Neural progenitor cell (in vitro differentiated cells): ENCODE results near the gene TRIP13. TPM values are rescaled to one million over a fixed set of nuclear protein-coding genes. Genes with fewer than 3 reads are reported as not detected.

ENCODE experiments used
- DNase-seq: peaks from one replicate; pipeline ENCODE4 v3.0.0-alpha.2; 2016; ENCODE audit warnings: low spot score
- H2AFZ ChIP-seq: fragments of 200-600 bp; sonication (generic); replicated peaks from 2 replicates; pipeline ENCODE4 v1.6.1; 2016; ENCODE audit warnings: antibody characterized with exemption
- H3F3A ChIP-seq: fragments of 200-600 bp; sonication (generic); 2 replicates; pipeline ENCODE4 v1.6.1; 2016; ENCODE audit warnings: antibody characterized with exemption, low read depth
- H3K27ac ChIP-seq: fragments of 200-600 bp; sonication (generic); 2 replicates; pipeline ENCODE4 v1.5.1; 2016; ENCODE audit warnings: mild to moderate bottlenecking
- H3K27me3 ChIP-seq: fragments of 200-600 bp; sonication (generic); 2 replicates; pipeline ENCODE4 v1.6.1; 2016; ENCODE audit warnings: mild to moderate bottlenecking, moderate library complexity
- H3K36me3 ChIP-seq: fragments of 200-600 bp; sonication (generic); 2 replicates; pipeline ENCODE4 v1.5.1; 2016
- H3K4me1 ChIP-seq: fragments of 200-600 bp; sonication (generic); 2 replicates; pipeline ENCODE4 v1.6.1; 2016; ENCODE audit warnings: mixed run types
- H3K4me2 ChIP-seq: fragments of 200-600 bp; sonication (generic); 2 replicates; pipeline ENCODE4 v1.6.1; 2016
- H3K4me3 ChIP-seq: fragments of 200-600 bp; sonication (generic); 2 replicates; pipeline ENCODE4 v1.5.1; 2016
- H3K79me2 ChIP-seq: fragments of 200-600 bp; sonication (generic); 2 replicates; pipeline ENCODE4 v1.6.1; 2016; ENCODE audit warnings: low read depth
- H3K9ac ChIP-seq: fragments of 200-600 bp; sonication (generic); 2 replicates; pipeline ENCODE4 v1.6.1; 2016
- H3K9me3 ChIP-seq: fragments of 200-600 bp; sonication (generic); 2 replicates; pipeline ENCODE4 v1.5.1; 2016; ENCODE audit warnings: low read depth
- H4K20me1 ChIP-seq: fragments of 200-600 bp; sonication (generic); 2 replicates; pipeline ENCODE4 v1.6.1; 2016; ENCODE audit warnings: low read depth
- H3K27ac Mint-ChIP-seq: 3 replicates; pipeline ENCODE4 v1.8.0; 2021; ENCODE audit warnings: mixed read lengths
- H3K27me3 Mint-ChIP-seq: 2 replicates; pipeline ENCODE4 v1.8.0; 2022; ENCODE audit warnings: low read depth, mild to moderate bottlenecking, inconsistent platforms, moderate library complexity, mixed read lengths; ENCODE audit not compliant: insufficient read depth
- H3K36me3 Mint-ChIP-seq: 3 replicates; pipeline ENCODE4 v1.8.0; 2021; ENCODE audit warnings: mixed read lengths
- H3K4me1 Mint-ChIP-seq: 3 replicates; pipeline ENCODE4 v1.8.0; 2021; ENCODE audit warnings: mixed read lengths
- H3K4me3 Mint-ChIP-seq: 3 replicates; pipeline ENCODE4 v1.8.0; 2021; ENCODE audit warnings: mild to moderate bottlenecking, moderate library complexity, mixed read lengths
- H3K9me3 Mint-ChIP-seq: 3 replicates; pipeline ENCODE4 v1.8.0; 2020; ENCODE audit warnings: mixed read lengths
- CTCF ChIP-seq: fragments of 200-600 bp; sonication (generic); IDR thresholded peaks from 2 replicates; pipeline ENCODE4 v1.5.1; 2017; ENCODE audit warnings: antibody characterized with exemption, mild to moderate bottlenecking
- EZH2 ChIP-seq: fragments of 200-600 bp; sonication (generic); IDR thresholded peaks from 2 replicates; pipeline ENCODE4 v1.6.1; 2017; ENCODE audit warnings: antibody characterized with exemption, mild to moderate bottlenecking, moderate library complexity
- EZH2phosphoT487 ChIP-seq: fragments of 200-600 bp; sonication (generic); IDR thresholded peaks from 2 replicates; pipeline ENCODE4 v1.6.1; 2017; ENCODE audit warnings: antibody characterized with exemption
- total RNA-seq: library from RNA; depleted of rRNA; stranded (reverse); fragments of >200 nt; gene quantifications from 2 replicates; pipeline ENCODE4 v1.2.3, GENCODE V29; 2015; ENCODE audit warnings: low replicate concordance

The TRIP13 gene
- total RNA-seq, 1 donor from 2014 or later: 32.3 TPM

- H3K27ac ChIP-seq: no peak overlapping the region
- H3K4me3 ChIP-seq: no peak overlapping the region
- Mint-ChIP-seq H3K27ac (no peak overlapping the region), H3K9me3 (no peaks in the 10 kb centered on the region), H3K4me1 (no peaks in the 10 kb centered on the region), H3K4me3 (no peak overlapping the region), H3K27me3 (peaks cover 3% of the 10 kb centered on the region), H3K36me3 (peaks cover 4% of the 10 kb centered on the region)
- no peak overlapping the region for H2AFZ ChIP-seq
- peaks cover 4% of the 10 kb centered on the region for H4K20me1 ChIP-seq
- peaks cover 8% of the 10 kb centered on the region for H3K36me3 ChIP-seq
- H3K4me1 ChIP-seq: no peaks in the 10 kb centered on the region
- H3K4me2 ChIP-seq: no peak overlapping the region
- no peak for DNase-seq
- no peaks in the 10 kb centered on the region for H3K27me3 ChIP-seq
- no peak overlapping the region for H3K9ac ChIP-seq
- no peaks in the 10 kb centered on the region for H3F3A ChIP-seq
- no peaks in the 10 kb centered on the region for H3K9me3 ChIP-seq
- TF ChIP-seq EZH2: no peak
- no peak for TF ChIP-seq EZH2phosphoT487
- no peak for TF ChIP-seq CTCF
- no peaks in the 10 kb centered on the region for H3K79me2 ChIP-seq
Measured at GRCh38 chr5:905139-905642, 12.5 kb downstream of the TRIP13 start.

- H3K27ac ChIP-seq: no peak overlapping the region
- H3K79me2 ChIP-seq: no peaks in the 10 kb centered on the region
- peaks cover 6% of the 10 kb centered on the region for H3K36me3 Mint-ChIP-seq
- no peaks in the 10 kb centered on the region for H3K9me3 ChIP-seq
- no peaks in the 10 kb centered on the region for H3K9me3 Mint-ChIP-seq
- no peaks in the 10 kb centered on the region for H3K27me3 ChIP-seq
- no peak overlapping the region for H3K4me2 ChIP-seq
- no peak overlapping the region for H3K4me3 Mint-ChIP-seq
- no peaks in the 10 kb centered on the region for H3F3A ChIP-seq
- H3K4me1 Mint-ChIP-seq: peaks cover 9% of the 10 kb centered on the region
- DNase-seq: no peak
- H3K9ac ChIP-seq: no peak overlapping the region
- peaks cover 6% of the 10 kb centered on the region for H3K27me3 Mint-ChIP-seq
- no peak overlapping the region for H3K4me3 ChIP-seq
- peaks cover 8% of the 10 kb centered on the region for H3K36me3 ChIP-seq
- peaks cover 9% of the 10 kb centered on the region for H4K20me1 ChIP-seq
- peaks cover 4% of the 10 kb centered on the region for H3K4me1 ChIP-seq
- H2AFZ ChIP-seq: no peak overlapping the region
- no peak overlapping the region for H3K27ac Mint-ChIP-seq
- TF ChIP-seq CTCF (no peak), EZH2phosphoT487 (no peak), EZH2 (no peak)
Measured at GRCh38 chr5:907366-907910, 14.8 kb downstream of the TRIP13 start.

GRCh38 chr5:908172-908571 is 15.5 kb downstream of the TRIP13 start:
- H3K27me3 Mint-ChIP-seq: peaks cover 6% of the 10 kb centered on the region
- no peak for DNase-seq
- Histone ChIP-seq H3K27ac (no peak overlapping the region), H3K4me1 (peaks cover 11% of the 10 kb centered on the region), H3K4me2 (no peak overlapping the region), H3K36me3 (peaks cover 8% of the 10 kb centered on the region), H3F3A (peaks cover 4% of the 10 kb centered on the region), H3K9me3 (no peaks in the 10 kb centered on the region), H3K79me2 (no peaks in the 10 kb centered on the region), H3K27me3 (no peaks in the 10 kb centered on the region), H3K4me3 (no peak overlapping the region), H2AFZ (no peak overlapping the region), H4K20me1 (peaks cover 5% of the 10 kb centered on the region), H3K9ac (no peak overlapping the region)
- TF ChIP-seq EZH2phosphoT487: no peak
- TF ChIP-seq CTCF: no peak
- TF ChIP-seq EZH2: no peak
- H3K4me1 Mint-ChIP-seq: peaks cover 16% of the 10 kb centered on the region
- peaks cover 8% of the 10 kb centered on the region for H3K36me3 Mint-ChIP-seq
- H3K4me3 Mint-ChIP-seq: no peak overlapping the region
- H3K27ac Mint-ChIP-seq: no peak overlapping the region
- H3K9me3 Mint-ChIP-seq: no peaks in the 10 kb centered on the region
